Muscle of leg (tissue), 11 donors: ENCODE results near the gene ELMO2. TPM values are rescaled to one million over a fixed set of nuclear protein-coding genes. Genes with fewer than 3 reads are reported as not detected.

Source experiments
- DNase-seq: peaks from one replicate; pipeline ENCODE4 v3.0.0; 2013
- H3K27ac ChIP-seq: one replicate; pipeline ENCODE4 v1.5.1; 2013; ENCODE audit warnings: mild to moderate bottlenecking, low read length, control low read depth
- H3K27me3 ChIP-seq: one replicate; pipeline ENCODE4 v1.6.1; 2013; ENCODE audit warnings: low read length; ENCODE audit not compliant: control insufficient read depth, insufficient read depth
- H3K36me3 ChIP-seq: one replicate; pipeline ENCODE4 v1.6.1; 2013; ENCODE audit warnings: low read length; ENCODE audit not compliant: control insufficient read depth, insufficient read depth
- H3K4me1 ChIP-seq: one replicate; pipeline ENCODE4 v1.6.1; 2013; ENCODE audit warnings: low read length; ENCODE audit not compliant: control insufficient read depth, insufficient read depth
- H3K4me3 ChIP-seq: one replicate; pipeline ENCODE4 v1.5.1; 2013; ENCODE audit warnings: low read length, control low read depth
- H3K9me3 ChIP-seq: replicated peaks from 2 replicates; pipeline ENCODE4 v1.6.1; 2013; ENCODE audit warnings: low read depth, low read length; ENCODE audit not compliant: control insufficient read depth
- WGBS: methylation state at CpG from one replicate; pipeline ENCODE4 v1.1.5; 2013; ENCODE audit warnings: missing lambda C conversion rate; ENCODE audit not compliant: insufficient coverage; 5-methylcytosine and 5-hydroxymethylcytosine counted together
- polyA plus RNA-seq, 8 donors: library from polyadenylated mRNA; unstranded; fragments of 120-200 nt; gene quantifications; one replicate each; pipeline versions ENCODE4 v1.2.1 to v1.2.3, GENCODE V29; 2013; ENCODE audit warnings: inconsistent platforms in 1 of 8, low replicate concordance in 1 of 8; ENCODE audit not compliant: insufficient read length in 8 of 8, insufficient read depth in 1 of 8
- total RNA-seq: library from RNA; stranded (reverse); fragments of 120-200 nt; gene quantifications from one replicate; pipeline ENCODE4 v1.2.4, GENCODE V29; 2013

ELMO2 gene
- total and polyA plus RNA-seq, 9 donors = 30.1 to 47.6 (median 40.3) TPM

- H3K27ac ChIP-seq = no peak overlapping the region
- H3K27me3 ChIP-seq = peaks cover 12% of the 10 kb centered on the region
- 78% methylated on average over 15 of the region's 15 CpGs for WGBS
- no peaks in the 10 kb centered on the region for H3K36me3 ChIP-seq
- no peak for DNase-seq
- H3K4me3 ChIP-seq = no peak overlapping the region
- no peaks in the 10 kb centered on the region for H3K4me1 ChIP-seq
- H3K9me3 ChIP-seq = no peaks in the 10 kb centered on the region
Observed at GRCh38 chr20:46430921-46431712, 24.7 kb upstream of the ELMO2 start.

GRCh38 chr20:46427384-46427783 is 21.0 kb upstream of the ELMO2 start:
- Histone ChIP-seq H3K27ac (no peak overlapping the region), H3K27me3 (peaks cover 9% of the 10 kb centered on the region), H3K4me1 (no peaks in the 10 kb centered on the region), H3K36me3 (no peaks in the 10 kb centered on the region), H3K9me3 (no peaks in the 10 kb centered on the region), H3K4me3 (no peak overlapping the region)
- DNase-seq = no peak

- no peaks in the 10 kb centered on the region for H3K36me3 ChIP-seq
- DNase-seq = no peak
- H3K4me3 ChIP-seq = no peak overlapping the region
- H3K27me3 ChIP-seq = peaks cover 4% of the 10 kb centered on the region
- H3K9me3 ChIP-seq = no peaks in the 10 kb centered on the region
- WGBS = no CpG with 5 or more reads among the region's 2 CpGs
- H3K27ac ChIP-seq = no peak overlapping the region
- H3K4me1 ChIP-seq = no peaks in the 10 kb centered on the region
Observed at GRCh38 chr20:46423882-46424482, 17.6 kb upstream of the ELMO2 start.

GRCh38 chr20:46423342-46423741 is 16.9 kb upstream of the ELMO2 start:
- no peaks in the 10 kb centered on the region for H3K36me3 ChIP-seq

GRCh38 chr20:46420878-46421277 is 14.5 kb upstream of the ELMO2 start:
- Histone ChIP-seq H3K27ac (no peak overlapping the region), H3K9me3 (no peaks in the 10 kb centered on the region), H3K27me3 (peaks cover 6% of the 10 kb centered on the region), H3K4me3 (no peak overlapping the region), H3K4me1 (no peaks in the 10 kb centered on the region), H3K36me3 (no peaks in the 10 kb centered on the region)
- WGBS = no CpG with 5 or more reads among the region's 5 CpGs
- no peak for DNase-seq

More at GRCh38 chr20:46423342-46423741, 16.9 kb upstream of the ELMO2 start:
- no peak for DNase-seq
- no CpG with 5 or more reads among the region's 3 CpGs for WGBS
- Histone ChIP-seq H3K4me1 (no peaks in the 10 kb centered on the region), H3K9me3 (no peaks in the 10 kb centered on the region), H3K4me3 (no peak overlapping the region), H3K27me3 (peaks cover 4% of the 10 kb centered on the region), H3K27ac (no peak overlapping the region)

GRCh38 chr20:46419882-46420281 is 13.5 kb upstream of the ELMO2 start:
- peaks cover 6% of the 10 kb centered on the region for H3K27me3 ChIP-seq
- DNase-seq = no peak
- no peaks in the 10 kb centered on the region for H3K4me1 ChIP-seq
- WGBS = no CpG with 5 or more reads among the region's 1 CpG
- no peaks in the 10 kb centered on the region for H3K36me3 ChIP-seq
- no peaks in the 10 kb centered on the region for H3K9me3 ChIP-seq
- no peak overlapping the region for H3K4me3 ChIP-seq
- H3K27ac ChIP-seq = no peak overlapping the region

- Histone ChIP-seq H3K9me3 (no peaks in the 10 kb centered on the region), H3K36me3 (no peaks in the 10 kb centered on the region), H3K4me3 (no peak overlapping the region), H3K27ac (no peak overlapping the region), H3K4me1 (no peaks in the 10 kb centered on the region), H3K27me3 (peaks cover 4% of the 10 kb centered on the region)
- WGBS = no CpG with 5 or more reads among the region's 2 CpGs
- no peak for DNase-seq
Observed at GRCh38 chr20:46416839-46417238, 10.4 kb upstream of the ELMO2 start.

GRCh38 chr20:46416421-46416820 is 10.0 kb upstream of the ELMO2 start:
- WGBS = no CpG with 5 or more reads among the region's 3 CpGs
- Histone ChIP-seq H3K4me3 (no peak overlapping the region), H3K27ac (no peak overlapping the region), H3K36me3 (no peaks in the 10 kb centered on the region), H3K4me1 (no peaks in the 10 kb centered on the region), H3K9me3 (no peaks in the 10 kb centered on the region), H3K27me3 (peaks cover 4% of the 10 kb centered on the region)
- peak; percentile 25 for DNase-seq

GRCh38 chr20:46415773-46416172 is 9.4 kb upstream of the ELMO2 start:
- H3K27me3 ChIP-seq = peaks cover 4% of the 10 kb centered on the region
- no peak overlapping the region for H3K4me3 ChIP-seq
- peaks cover under 1% of the 10 kb centered on the region for H3K4me1 ChIP-seq
- H3K27ac ChIP-seq = no peak overlapping the region
- DNase-seq = no peak
- WGBS = no CpG with 5 or more reads among the region's 3 CpGs
- no peaks in the 10 kb centered on the region for H3K36me3 ChIP-seq
- no peaks in the 10 kb centered on the region for H3K9me3 ChIP-seq

- no peak overlapping the region for H3K27ac ChIP-seq
- WGBS = no CpG with 5 or more reads among the region's 5 CpGs
- no peak for DNase-seq
Observed at GRCh38 chr20:46414608-46415007, 8.2 kb upstream of the ELMO2 start.

More at GRCh38 chr20:46414608-46415007, 8.2 kb upstream of the ELMO2 start:
- Histone ChIP-seq H3K27me3 (peaks cover 2% of the 10 kb centered on the region), H3K4me1 (peaks cover 4% of the 10 kb centered on the region), H3K9me3 (no peaks in the 10 kb centered on the region), H3K36me3 (no peaks in the 10 kb centered on the region), H3K4me3 (no peak overlapping the region)
